IPS-NIHi7 (cell line): ENCODE results near the gene CHAD.

Experiments used
- DNase-seq: peaks from one replicate; pipeline ENCODE4 v3.0.0; 2012; ENCODE audit warnings: mixed read lengths; ENCODE audit errors: extremely low spot score

CHAD gene

GRCh38 chr17:50468304-50469207 is at the start of gene CHAD:
Gene CHAD, minus strand, starts transcription at chr17:50468880. Its CDS starts 67 bp downstream, at chr17:50468813.
- DNase-seq: peak; percentile 59

- DNase-seq: no peak
Measured at GRCh38 chr17:50517504-50518383, 49.1 kb upstream of the CHAD start.

GRCh38 chr17:50517011-50517410 is 48.3 kb upstream of the CHAD start:
- no peak for DNase-seq

- no peak for DNase-seq
Measured at GRCh38 chr17:50514936-50515702, 46.4 kb upstream of the CHAD start.

GRCh38 chr17:50514388-50514787 is 45.7 kb upstream of the CHAD start:
- DNase-seq: no peak

- no peak for DNase-seq
Measured at GRCh38 chr17:50513495-50513894, 44.8 kb upstream of the CHAD start.

GRCh38 chr17:50511058-50511457 is 42.4 kb upstream of the CHAD start:
- no peak for DNase-seq

GRCh38 chr17:50508573-50509460 is 40.1 kb upstream of the CHAD start:
- DNase-seq: no peak

GRCh38 chr17:50507871-50508572 is 39.3 kb upstream of the CHAD start, which contains the start of gene MYCBPAP:
Gene MYCBPAP, plus strand, starts transcription at chr17:50508439. Its CDS starts 236 bp downstream, at chr17:50508675.
- peak; percentile 91 for DNase-seq

- DNase-seq: no peak
Measured at GRCh38 chr17:50506298-50506697, 37.6 kb upstream of the CHAD start.

GRCh38 chr17:50505591-50506130 is 37.0 kb upstream of the CHAD start:
- no peak for DNase-seq

- no peak for DNase-seq
Measured at GRCh38 chr17:50502301-50502990, 33.8 kb upstream of the CHAD start.

- no peak for DNase-seq
Measured at GRCh38 chr17:50501054-50501453, 32.4 kb upstream of the CHAD start.

- DNase-seq: no peak
Measured at GRCh38 chr17:50499721-50500120, 31.0 kb upstream of the CHAD start.

- DNase-seq: no peak
Measured at GRCh38 chr17:50499270-50499669, 30.6 kb upstream of the CHAD start.

- no peak for DNase-seq
Measured at GRCh38 chr17:50498021-50498874, 29.6 kb upstream of the CHAD start.

GRCh38 chr17:50495918-50496317 is 27.2 kb upstream of the CHAD start:
- no peak for DNase-seq

GRCh38 chr17:50495217-50495823 is 26.6 kb upstream of the CHAD start:
- DNase-seq: no peak
